Osteoblast (primary cell): ENCODE results near the gene CKAP5. TPM values are rescaled to one million over a fixed set of nuclear protein-coding genes. Genes with fewer than 3 reads are reported as not detected.

ENCODE experiments used
- DNase-seq: peaks from one replicate; pipeline ENCODE4 v3.0.0; 2011; ENCODE audit warnings: low spot score, mixed read lengths; ENCODE audit not compliant: insufficient read length; ENCODE audit errors: missing footprints
- H2AFZ ChIP-seq: 2 replicates; pipeline ENCODE4 v1.6.0; 2011; ENCODE audit warnings: mild to moderate bottlenecking, low read length
- H3K27ac ChIP-seq: 2 replicates; pipeline ENCODE4 v1.5.1; 2011; ENCODE audit warnings: mild to moderate bottlenecking, low read depth, low read length, moderate library complexity
- H3K27me3 ChIP-seq: 2 replicates; pipeline ENCODE4 v1.6.0; 2012; ENCODE audit warnings: mild to moderate bottlenecking, control low read depth, inconsistent platforms, low read length, moderate library complexity; ENCODE audit not compliant: insufficient read depth
- H3K36me3 ChIP-seq: 2 replicates; pipeline ENCODE4 v1.5.1; 2011; ENCODE audit warnings: mild to moderate bottlenecking, low read length, control low read depth, moderate library complexity; ENCODE audit not compliant: insufficient read depth
- H3K4me1 ChIP-seq: 2 replicates; pipeline ENCODE4 v1.5.1; 2011; ENCODE audit warnings: mild to moderate bottlenecking, low read length, control low read depth, moderate library complexity; ENCODE audit not compliant: insufficient read depth
- H3K4me2 ChIP-seq: 2 replicates; pipeline ENCODE4 v1.6.0; 2011; ENCODE audit warnings: mild to moderate bottlenecking, low read length; ENCODE audit not compliant: insufficient read depth
- H3K4me3 ChIP-seq: fragments of 200-600 bp; sonication (generic); 3 replicates; pipeline ENCODE4 v1.5.1; 2012; ENCODE audit warnings: mild to moderate bottlenecking, low read length, inconsistent platforms; ENCODE audit not compliant: insufficient read depth
- H3K79me2 ChIP-seq: 2 replicates; pipeline ENCODE4 v1.6.0; 2012; ENCODE audit warnings: mild to moderate bottlenecking, low read length, control low read depth, inconsistent platforms; ENCODE audit not compliant: insufficient read depth
- H3K9me3 ChIP-seq: 2 replicates; pipeline ENCODE4 v1.5.1; 2011; ENCODE audit warnings: low read depth, low read length, control low read depth
- H4K20me1 ChIP-seq: 2 replicates; pipeline ENCODE4 v1.6.0; 2012; ENCODE audit warnings: mild to moderate bottlenecking, low read length, control low read depth; ENCODE audit not compliant: insufficient read depth
- CTCF ChIP-seq: IDR thresholded peaks from 2 replicates; pipeline ENCODE4 v1.5.1; 2011; ENCODE audit warnings: mild to moderate bottlenecking, low read depth, low read length, moderate library complexity; ENCODE audit errors: extremely low read depth
- total RNA-seq: library from RNA; depleted of rRNA; stranded (reverse); fragments of >200 nt; gene quantifications from 2 replicates; pipeline ENCODE4 v1.2.3, GENCODE V29; 2012

CKAP5 gene
- total RNA-seq, 1 donor, result 56.5 TPM

GRCh38 chr11:46731545-46731944 lies 114.5 kb downstream of the CKAP5 start:
- H3K27ac ChIP-seq, result no peak overlapping the region
- H3K79me2 ChIP-seq, result no peaks in the 10 kb centered on the region
- TF ChIP-seq CTCF, result no peak

GRCh38 chr11:46729110-46730027 lies 116.7 kb downstream of the CKAP5 start:
- Histone ChIP-seq H3K9me3 (no peaks in the 10 kb centered on the region), H3K4me3 (no peak overlapping the region), H3K4me1 (no peaks in the 10 kb centered on the region), H3K27me3 (no peaks in the 10 kb centered on the region), H3K27ac (no peak overlapping the region), H4K20me1 (no peaks in the 10 kb centered on the region), H3K36me3 (no peaks in the 10 kb centered on the region), H3K4me2 (no peak overlapping the region), H2AFZ (no peak overlapping the region), H3K79me2 (no peaks in the 10 kb centered on the region)
- DNase-seq, result peak; percentile 87
- TF ChIP-seq CTCF, result no peak

More at GRCh38 chr11:46731545-46731944, 114.5 kb downstream of the CKAP5 start:
- no peak overlapping the region for H3K4me2 ChIP-seq
- no peak overlapping the region for H3K4me3 ChIP-seq
- DNase-seq, result no peak
- H4K20me1 ChIP-seq, result no peaks in the 10 kb centered on the region
- H3K27me3 ChIP-seq, result no peaks in the 10 kb centered on the region
- peaks cover 3% of the 10 kb centered on the region for H3K4me1 ChIP-seq
- H2AFZ ChIP-seq, result no peak overlapping the region
- no peaks in the 10 kb centered on the region for H3K36me3 ChIP-seq
- H3K9me3 ChIP-seq, result no peaks in the 10 kb centered on the region

GRCh38 chr11:46728659-46729040 lies 117.4 kb downstream of the CKAP5 start:
- no peak overlapping the region for H2AFZ ChIP-seq
- H3K4me2 ChIP-seq, result no peak overlapping the region
- DNase-seq, result no peak
- no peak overlapping the region for H3K4me3 ChIP-seq
- no peaks in the 10 kb centered on the region for H3K36me3 ChIP-seq
- H3K79me2 ChIP-seq, result no peaks in the 10 kb centered on the region
- no peaks in the 10 kb centered on the region for H3K27me3 ChIP-seq
- H3K4me1 ChIP-seq, result no peaks in the 10 kb centered on the region
- no peak for TF ChIP-seq CTCF
- no peaks in the 10 kb centered on the region for H3K9me3 ChIP-seq
- H4K20me1 ChIP-seq, result no peaks in the 10 kb centered on the region
- H3K27ac ChIP-seq, result no peak overlapping the region

GRCh38 chr11:46727952-46728658 lies 118.0 kb downstream of the CKAP5 start:
- Histone ChIP-seq H3K4me1 (no peaks in the 10 kb centered on the region), H3K9me3 (no peaks in the 10 kb centered on the region), H3K27me3 (no peaks in the 10 kb centered on the region), H3K79me2 (no peaks in the 10 kb centered on the region), H3K4me2 (no peak overlapping the region), H2AFZ (no peak overlapping the region), H3K4me3 (no peak overlapping the region), H3K27ac (no peak overlapping the region), H4K20me1 (no peaks in the 10 kb centered on the region), H3K36me3 (no peaks in the 10 kb centered on the region)
- peak; percentile 44 for DNase-seq
- TF ChIP-seq CTCF, result no peak
